ENCODE measurements around the gene SLC35A4.

SLC35A4 gene

DNA sequence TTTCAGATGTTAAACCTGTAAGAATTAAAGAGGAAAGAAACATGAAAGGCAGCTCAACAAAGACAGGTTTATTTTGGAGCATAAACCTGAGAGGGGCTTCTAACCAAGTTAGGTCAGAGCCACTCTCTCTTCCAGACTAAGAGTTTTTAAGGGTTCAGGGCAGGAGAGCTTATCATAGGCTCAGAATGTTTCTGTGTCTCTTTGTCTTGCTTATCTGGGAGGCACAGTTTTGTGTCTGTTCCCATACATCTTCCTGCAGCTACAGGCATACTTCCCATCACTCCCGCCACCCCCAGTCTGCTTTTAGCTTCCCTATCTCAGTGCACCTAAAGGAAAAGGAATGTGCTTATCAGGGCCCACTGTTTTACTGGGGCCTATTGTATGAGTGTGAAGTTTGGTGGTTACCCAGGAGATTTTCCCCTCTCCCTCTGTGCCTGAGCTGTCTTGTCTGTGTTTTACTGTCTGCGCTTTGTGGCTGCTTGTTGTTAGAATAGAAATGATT, 46.4 kb downstream of the SLC35A4 start:
- ATAC-seq, result no peak
- peaks cover 11% of the 10 kb centered on the region for H3K27me3 Mint-ChIP-seq
- peaks cover 11% of the 10 kb centered on the region for H3K4me1 Mint-ChIP-seq
- no peak overlapping the region for H3K4me3 Mint-ChIP-seq
- H3K36me3 Mint-ChIP-seq (ENCODE audit: low read depth), result no peaks in the 10 kb centered on the region
- H3K9me3 Mint-ChIP-seq, result no peaks in the 10 kb centered on the region
- no peak overlapping the region for H3K27ac Mint-ChIP-seq
- DNase-seq, result no peak

Data from activated naive CD8-positive, alpha-beta T cell treated with anti-CD3 and anti-CD28 coated beads, Interleukin-2, amount 50 U/mL, for 24 hours (primary cell).